Dermis blood vessel endothelial cell (primary cell): ENCODE measurements around the gene ERGIC2. TPM values are rescaled to one million over a fixed set of nuclear protein-coding genes. Genes with fewer than 3 reads are reported as not detected.

ENCODE experiments used
- DNase-seq: peaks from one replicate; pipeline ENCODE4 v3.0.0; 2010
- total RNA-seq: library from RNA; depleted of rRNA; stranded (reverse); fragments of >200 nt; gene quantifications from 2 replicates; pipeline ENCODE4 v1.2.3, GENCODE V29; 2014

The ERGIC2 gene
- total RNA-seq, 1 donor from 2014 or later = 48.5 TPM

DNA sequence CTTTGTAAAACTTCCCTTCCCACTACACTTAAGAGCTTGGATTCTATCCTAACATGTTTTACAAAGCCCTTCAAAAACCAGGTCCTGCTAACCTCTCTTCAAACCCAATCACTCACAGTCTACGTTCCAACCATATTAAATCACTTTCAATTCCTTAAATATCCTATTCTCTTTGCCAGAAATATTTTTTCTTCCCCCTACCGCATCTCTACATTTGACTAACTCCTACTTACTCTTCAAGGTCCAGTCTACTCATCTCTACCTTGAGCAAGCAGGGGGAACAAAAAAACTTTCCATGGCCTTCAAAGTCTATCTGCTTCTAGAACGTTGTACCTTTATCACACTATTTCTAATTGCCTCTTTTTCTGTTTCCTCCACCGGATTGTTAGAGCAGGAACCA, 6.1 kb downstream of the ERGIC2 start:
- DNase-seq = no peak

- no peak for DNase-seq
These were observed 7.0 kb downstream of the ERGIC2 start for GRCh38 chr12:29374012-29374411.

- no peak for DNase-seq
These were observed 15.9 kb downstream of the ERGIC2 start for GRCh38 chr12:29365091-29365490.

DNA sequence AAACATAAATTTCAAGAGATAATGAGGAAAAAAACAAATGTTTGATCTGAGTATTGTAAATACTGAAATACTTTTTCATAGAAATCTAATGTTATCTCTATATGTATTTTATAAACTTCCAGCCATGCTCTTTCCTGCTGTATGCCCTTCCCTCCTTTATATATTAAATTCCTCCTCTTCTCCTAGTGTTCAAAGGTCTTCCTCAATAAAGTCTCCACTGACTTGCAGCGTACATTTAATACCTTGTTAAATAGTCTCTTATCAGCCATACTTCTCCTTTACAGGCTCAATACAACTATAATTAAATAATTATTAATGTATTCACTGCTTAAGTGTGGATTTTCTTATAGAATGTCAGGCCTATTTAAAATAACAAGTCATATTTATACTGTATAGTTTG, 26.0 kb downstream of the ERGIC2 start:
- DNase-seq = no peak

- peak; percentile 21 for DNase-seq
These were observed 30.9 kb downstream of the ERGIC2 start for GRCh38 chr12:29350080-29350479.

DNA sequence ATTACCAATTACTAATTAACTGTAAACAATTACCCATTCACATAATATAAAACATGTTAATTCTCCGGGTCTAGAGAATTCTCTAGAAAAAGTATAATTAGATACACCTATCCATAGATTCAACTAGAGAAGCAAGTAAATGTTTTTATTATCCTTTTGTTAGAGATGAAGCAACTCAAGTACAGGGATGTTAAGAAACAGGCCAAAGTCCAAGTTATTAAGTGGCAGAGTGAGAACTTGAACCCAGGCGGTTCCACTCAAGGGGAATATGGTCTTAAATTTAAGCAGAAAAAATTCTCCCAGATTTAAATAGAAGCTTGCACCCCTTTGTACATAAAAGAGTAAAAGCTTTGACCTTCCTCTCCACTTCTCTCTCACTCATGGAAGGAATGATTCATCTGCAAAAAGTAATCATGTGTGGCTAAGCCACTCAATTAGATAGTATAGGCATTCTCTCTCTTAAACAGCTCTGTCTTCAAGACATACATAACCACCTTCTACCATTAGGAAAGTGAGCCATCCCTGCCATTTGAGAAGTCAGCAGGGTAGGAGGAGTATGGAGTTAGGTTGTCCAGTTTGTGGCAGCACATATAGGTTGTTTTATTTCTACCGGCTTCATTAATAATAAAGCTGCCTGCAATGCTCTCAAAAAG, 34.1 kb downstream of the ERGIC2 start:
- DNase-seq = no peak

DNA sequence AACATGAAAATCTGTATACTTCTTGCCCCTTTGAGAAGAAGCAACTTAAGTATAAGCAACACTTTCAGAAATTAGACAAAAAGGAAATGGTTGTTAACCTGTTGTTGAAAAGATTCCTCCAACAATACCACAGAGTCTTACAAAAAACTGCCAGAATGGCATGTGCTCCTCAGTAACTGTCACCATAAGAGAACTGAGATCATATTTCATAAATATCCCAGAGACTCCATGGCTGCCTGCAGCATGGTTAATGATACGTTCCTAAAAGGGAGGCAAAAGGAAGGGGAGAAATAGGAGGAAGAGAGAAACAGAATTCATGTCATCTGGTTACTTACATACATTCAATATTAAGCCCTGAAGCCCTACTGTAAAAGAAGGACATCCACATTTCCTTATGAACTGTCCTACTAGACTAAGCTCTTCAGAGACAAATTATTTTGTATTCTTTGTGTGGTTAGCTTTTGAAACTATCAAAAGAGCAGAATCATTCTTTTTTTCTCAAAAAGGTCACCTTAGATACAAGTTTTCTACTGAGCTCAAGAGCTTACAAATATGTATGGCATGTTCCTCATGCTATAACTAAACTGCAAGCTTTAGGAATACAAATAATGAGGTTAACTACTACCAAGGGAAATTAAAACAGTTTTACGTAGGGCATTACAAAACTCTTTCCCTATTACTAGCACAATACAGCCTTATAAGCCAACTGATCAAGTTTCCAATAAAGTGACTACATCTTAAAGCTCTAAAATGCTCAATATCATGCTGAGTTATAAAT, 37.8 kb downstream of the ERGIC2 start:
- no peak for DNase-seq

GRCh38 chr12:29337325-29337724, 43.6 kb downstream of the ERGIC2 start:
- no peak for DNase-seq

DNA sequence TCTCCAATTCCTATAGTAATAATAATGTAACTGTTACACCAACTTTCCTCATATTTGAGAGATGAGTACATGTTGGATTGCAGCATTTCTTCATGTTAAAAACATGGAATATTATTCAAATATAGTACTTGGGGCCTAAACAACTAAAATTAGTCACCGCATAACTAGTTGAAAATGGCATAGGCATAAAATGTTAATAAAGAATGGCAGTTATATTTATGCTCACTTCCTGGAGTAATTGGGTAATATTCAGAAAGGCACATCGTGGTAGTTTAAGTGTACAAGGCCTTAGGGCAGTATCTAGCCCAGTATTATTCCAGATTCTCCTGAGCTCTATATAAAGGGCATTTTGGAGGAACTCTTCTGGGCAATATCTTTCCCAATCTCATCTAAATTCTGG, 46.0 kb downstream of the ERGIC2 start:
- no peak for DNase-seq

- no peak for DNase-seq
These were observed 47.8 kb downstream of the ERGIC2 start for GRCh38 chr12:29333178-29333577.

DNA sequence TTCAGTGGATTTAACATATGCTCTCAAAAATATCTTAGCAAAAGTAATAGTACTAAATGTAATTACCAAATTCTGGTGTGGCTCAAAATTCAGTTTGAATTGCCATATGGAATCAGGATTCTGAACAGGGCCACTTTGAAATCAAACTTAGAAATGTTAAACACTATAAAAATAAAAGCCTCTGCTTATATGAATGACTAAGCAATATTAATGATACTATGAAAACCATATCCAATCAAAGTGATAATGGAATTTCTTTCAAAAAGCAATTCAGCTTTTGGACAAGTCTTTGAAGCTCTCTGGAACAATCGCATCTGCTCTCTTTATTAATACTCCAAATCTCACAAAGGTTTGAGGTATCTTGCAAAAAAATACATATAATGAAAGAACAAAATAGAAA, 51.6 kb downstream of the ERGIC2 start:
- DNase-seq = no peak

DNA sequence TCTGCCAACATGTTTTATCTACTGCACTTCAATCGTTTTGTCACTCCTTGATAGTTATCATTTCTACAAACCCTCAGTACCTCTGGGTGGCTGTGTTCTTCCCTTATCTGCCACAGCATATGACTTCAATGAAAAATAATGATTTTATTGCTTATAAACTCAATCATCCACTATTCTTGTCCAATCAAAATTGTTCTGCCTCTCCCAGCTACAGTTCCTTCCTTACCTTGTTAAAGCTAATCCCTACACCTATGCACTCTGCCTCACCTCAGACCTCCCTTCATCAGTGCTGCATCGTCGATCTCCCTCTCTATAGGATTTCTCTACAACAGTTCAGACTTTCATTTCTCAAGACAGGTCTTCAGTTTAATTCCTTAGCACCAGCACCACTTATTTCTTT, 58.8 kb downstream of the ERGIC2 start:
- DNase-seq = no peak

DNA sequence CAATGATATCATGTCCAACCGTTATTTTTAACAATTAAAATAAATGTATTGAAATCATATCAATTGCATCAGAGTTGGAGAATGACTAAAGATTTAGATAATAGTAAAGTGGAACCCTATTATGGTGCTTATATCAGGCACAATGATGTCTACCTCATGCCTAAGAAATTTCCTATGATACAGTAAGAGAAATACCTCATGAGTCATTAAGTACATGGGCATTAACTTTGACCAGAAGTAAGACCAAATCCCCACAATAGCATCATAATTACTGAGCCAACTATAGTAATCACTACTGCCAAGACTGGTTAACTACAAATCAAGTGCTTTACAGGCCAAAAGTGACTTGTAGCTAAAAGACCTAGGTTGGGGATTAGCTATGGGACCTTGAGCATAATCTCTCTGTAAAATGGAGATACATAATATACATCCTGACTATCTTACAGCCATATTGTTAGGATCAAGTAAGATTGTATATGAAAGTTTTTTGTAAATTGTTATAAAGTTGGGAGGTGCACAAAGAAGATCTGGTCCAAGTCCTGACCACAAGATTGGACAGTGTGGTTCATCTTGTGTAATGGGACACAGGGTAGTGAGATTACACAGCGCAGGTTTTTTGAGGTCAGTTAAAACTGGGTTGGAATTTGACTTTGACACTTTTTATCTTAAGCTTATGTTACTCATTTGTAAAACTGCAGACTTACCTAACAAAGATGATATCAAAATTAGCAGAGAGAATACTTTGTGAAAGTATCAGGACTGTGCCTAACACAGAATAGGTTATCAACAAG, 60.5 kb downstream of the ERGIC2 start:
- DNase-seq = peak; percentile 64

- peak; percentile 80 for DNase-seq
These were observed 63.2 kb downstream of the ERGIC2 start for GRCh38 chr12:29317556-29318363.

GRCh38 chr12:29316752-29317151, 64.2 kb downstream of the ERGIC2 start:
- DNase-seq = no peak

DNA sequence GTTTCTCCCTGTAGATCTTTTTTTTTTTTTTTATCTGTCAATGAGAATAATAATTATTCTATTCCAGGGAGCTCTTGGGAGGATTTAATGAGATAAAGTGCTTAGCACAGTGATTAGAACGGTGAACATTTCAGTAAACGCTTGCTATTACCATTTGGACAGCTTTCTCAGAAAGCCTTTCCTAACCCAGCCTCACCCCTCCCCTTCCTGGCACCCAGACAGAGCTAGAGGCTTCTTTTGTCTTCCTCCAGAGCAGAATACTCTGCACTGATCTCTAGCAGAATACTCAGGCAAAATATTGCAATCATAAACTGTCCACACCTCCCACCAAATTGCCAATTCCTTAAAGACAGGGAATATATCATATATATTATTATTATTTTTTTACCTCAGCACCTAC, 66.6 kb downstream of the ERGIC2 start:
- DNase-seq = no peak

DNA sequence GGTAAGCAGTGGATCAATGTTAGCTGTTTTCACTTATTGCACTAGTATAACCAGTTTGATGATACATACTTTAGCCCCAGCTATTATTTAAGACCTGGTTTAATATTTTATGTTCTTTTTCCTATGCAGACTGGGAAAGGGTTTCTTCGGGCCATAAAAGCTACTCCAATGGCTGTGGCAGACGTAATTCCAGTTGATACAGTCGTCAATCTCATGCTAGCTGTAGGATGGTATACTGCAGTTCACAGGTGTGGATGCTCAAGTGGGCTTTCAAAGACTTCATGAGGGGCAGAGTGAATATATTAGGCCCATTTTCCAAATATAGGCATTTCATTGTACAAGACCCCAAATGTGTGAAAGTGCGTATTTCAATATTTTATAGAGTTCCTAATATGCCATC, 70.1 kb downstream of the ERGIC2 start:
- DNase-seq = no peak

- peak; percentile 46 for DNase-seq
These were observed 71.6 kb downstream of the ERGIC2 start for GRCh38 chr12:29309320-29309902.

GRCh38 chr12:29306682-29307081, 74.3 kb downstream of the ERGIC2 start:
- DNase-seq = no peak

- DNase-seq = no peak
These were observed 74.7 kb downstream of the ERGIC2 start for GRCh38 chr12:29306266-29306665.

DNA sequence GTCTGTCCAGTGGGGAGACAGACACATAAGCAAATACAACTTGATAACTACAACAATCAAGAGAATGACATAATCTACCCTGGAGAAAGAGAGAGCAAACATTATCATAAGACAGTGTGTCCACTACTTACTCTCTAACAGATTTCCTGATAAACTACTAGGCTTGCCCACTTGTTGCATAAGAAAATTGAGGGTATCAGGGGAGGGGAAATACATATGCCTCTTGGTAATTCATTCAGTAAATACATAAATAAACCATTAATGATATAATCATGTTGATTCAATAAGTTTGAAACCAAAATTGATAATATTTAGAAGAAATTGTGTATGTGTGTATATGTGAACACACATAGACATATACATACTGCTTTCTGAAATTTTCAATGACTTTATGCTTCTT, 76.6 kb downstream of the ERGIC2 start:
- no peak for DNase-seq

- DNase-seq = no peak
These were observed 79.9 kb downstream of the ERGIC2 start for GRCh38 chr12:29301114-29301513.
